Smooth muscle cell (in vitro differentiated cells): ENCODE measurements around the gene NAP1L4. TPM values are rescaled to one million over a fixed set of nuclear protein-coding genes. Genes with fewer than 3 reads are reported as not detected.

ENCODE experiments used
- DNase-seq: peaks from one replicate; lab custom pipeline; 2025; ENCODE audit not compliant: unreplicated experiment; lab: John Stamatoyannopoulos, UW
- H2AFZ ChIP-seq: fragments of 200-600 bp; sonication (generic); 2 replicates; pipeline ENCODE4 v1.6.0; 2016; ENCODE audit warnings: antibody characterized with exemption, low read depth, mild to moderate bottlenecking
- H3F3A ChIP-seq: fragments of 200-600 bp; sonication (generic); 2 replicates; pipeline ENCODE4 v1.6.0; 2017; ENCODE audit warnings: antibody characterized with exemption, low read depth
- H3K27ac ChIP-seq: fragments of 200-600 bp; sonication (generic); 2 replicates; pipeline ENCODE4 v1.5.1; 2016; ENCODE audit warnings: low read depth, mild to moderate bottlenecking
- H3K27me3 ChIP-seq: fragments of 200-600 bp; sonication (generic); 2 replicates; pipeline ENCODE4 v1.6.1; 2016; ENCODE audit warnings: low read depth, mild to moderate bottlenecking
- H3K36me3 ChIP-seq: fragments of 200-600 bp; sonication (generic); 2 replicates; pipeline ENCODE4 v1.5.1; 2016; ENCODE audit warnings: low read depth
- H3K4me1 ChIP-seq: fragments of 200-600 bp; sonication (generic); 2 replicates; pipeline ENCODE4 v1.5.1; 2016; ENCODE audit warnings: low read depth
- H3K4me2 ChIP-seq: fragments of 200-600 bp; sonication (generic); 2 replicates; pipeline ENCODE4 v1.6.0; 2016; ENCODE audit warnings: mild to moderate bottlenecking
- H3K4me3 ChIP-seq: fragments of 200-600 bp; sonication (generic); 2 replicates; pipeline ENCODE4 v1.5.1; 2016; ENCODE audit warnings: mild to moderate bottlenecking
- H3K79me2 ChIP-seq: fragments of 200-600 bp; sonication (generic); 2 replicates; pipeline ENCODE4 v1.6.0; 2016; ENCODE audit warnings: low read depth, mild to moderate bottlenecking
- H3K9ac ChIP-seq: fragments of 200-600 bp; sonication (generic); 2 replicates; pipeline ENCODE4 v1.6.0; 2016; ENCODE audit warnings: low read depth
- H3K9me3 ChIP-seq: fragments of 200-600 bp; sonication (generic); replicated peaks from 2 replicates; pipeline ENCODE4 v1.5.1; 2016; ENCODE audit warnings: low read depth
- H4K20me1 ChIP-seq: fragments of 200-600 bp; sonication (generic); 2 replicates; pipeline ENCODE4 v1.6.0; 2016; ENCODE audit warnings: low read depth
- CTCF ChIP-seq: fragments of 200-600 bp; sonication (generic); IDR thresholded peaks from 2 replicates; pipeline ENCODE4 v1.5.1; 2017; ENCODE audit warnings: borderline replicate concordance, mild to moderate bottlenecking, antibody characterized with exemption; ENCODE audit not compliant: insufficient read depth, poor library complexity, severe bottlenecking
- WGBS: methylation state at CpG from one replicate; pipeline ENCODE4 v1.1.7; 2016; ENCODE audit warnings: low lambda C conversion rate; 5-methylcytosine and 5-hydroxymethylcytosine counted together
- polyA plus RNA-seq: library from polyadenylated mRNA; unstranded; fragments of >200 nt; fragmentation: Nextera tagmentation; extraction: Ambion mirVana; gene quantifications from 2 replicates; pipeline ENCODE4 v1.2.1, GENCODE V29; 2016
- total RNA-seq: library from RNA; depleted of rRNA; stranded (reverse); fragments of >200 nt; gene quantifications from 2 replicates; pipeline ENCODE4 v1.2.3, GENCODE V29; 2014

Gene NAP1L4
- total and polyA plus RNA-seq, 2 experiments from 2014 or later, result 63.1 to 95.0 TPM

- Histone ChIP-seq H3K79me2 (peaks cover 2% of the 10 kb centered on the region), H4K20me1 (peaks cover 41% of the 10 kb centered on the region), H3K27me3 (no peaks in the 10 kb centered on the region), H3K9ac (no peak overlapping the region), H3K4me1 (peaks cover 16% of the 10 kb centered on the region), H3F3A (peaks cover 18% of the 10 kb centered on the region), H3K36me3 (peaks cover 3% of the 10 kb centered on the region), H2AFZ (no peak overlapping the region), H3K27ac (peak overlapping the region; percentile 64), H3K9me3 (no peaks in the 10 kb centered on the region), H3K4me2 (peak overlapping the region; percentile 74), H3K4me3 (no peak overlapping the region)
- TF ChIP-seq CTCF, result no peak
- WGBS, result 34% methylated on average over 16 of the region's 16 CpGs
- peak; percentile 55 for DNase-seq
These were observed 46.9 kb downstream of the NAP1L4 start for GRCh38 chr11:2945031-2945756.

DNA sequence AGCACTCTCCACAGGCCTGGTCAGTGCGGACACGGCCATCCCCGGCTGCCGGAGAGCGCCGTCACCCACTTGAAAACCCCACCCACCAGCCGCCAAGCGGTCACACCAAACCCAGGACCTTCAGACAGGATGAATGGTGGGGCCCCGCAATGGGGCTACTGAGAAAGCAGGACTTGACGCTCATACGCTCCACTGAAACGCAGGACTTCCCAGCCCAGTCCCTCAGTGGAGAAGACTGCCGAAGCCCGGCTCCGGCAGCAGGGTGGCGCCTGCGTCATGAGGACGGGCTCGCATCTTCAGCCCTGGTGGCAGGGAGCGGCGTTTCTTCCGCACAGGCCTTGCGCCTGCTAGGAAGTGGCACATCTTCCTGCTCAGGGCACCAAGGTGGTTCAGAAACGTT is 47.6 kb downstream of the NAP1L4 start:
- H3K9me3 ChIP-seq, result no peaks in the 10 kb centered on the region
- no peaks in the 10 kb centered on the region for H3K27me3 ChIP-seq
- no peak overlapping the region for H3K27ac ChIP-seq
- 98% methylated on average over 24 of the region's 24 CpGs for WGBS
- peaks cover 16% of the 10 kb centered on the region for H3K4me1 ChIP-seq
- H3K4me2 ChIP-seq, result no peak overlapping the region
- no peak overlapping the region for H3K9ac ChIP-seq
- peaks cover 3% of the 10 kb centered on the region for H3K36me3 ChIP-seq
- H3F3A ChIP-seq, result peaks cover 18% of the 10 kb centered on the region
- TF ChIP-seq CTCF, result no peak
- H3K4me3 ChIP-seq, result no peak overlapping the region
- no peaks in the 10 kb centered on the region for H3K79me2 ChIP-seq
- no peak overlapping the region for H2AFZ ChIP-seq
- no peak for DNase-seq
- H4K20me1 ChIP-seq, result peaks cover 41% of the 10 kb centered on the region

DNA sequence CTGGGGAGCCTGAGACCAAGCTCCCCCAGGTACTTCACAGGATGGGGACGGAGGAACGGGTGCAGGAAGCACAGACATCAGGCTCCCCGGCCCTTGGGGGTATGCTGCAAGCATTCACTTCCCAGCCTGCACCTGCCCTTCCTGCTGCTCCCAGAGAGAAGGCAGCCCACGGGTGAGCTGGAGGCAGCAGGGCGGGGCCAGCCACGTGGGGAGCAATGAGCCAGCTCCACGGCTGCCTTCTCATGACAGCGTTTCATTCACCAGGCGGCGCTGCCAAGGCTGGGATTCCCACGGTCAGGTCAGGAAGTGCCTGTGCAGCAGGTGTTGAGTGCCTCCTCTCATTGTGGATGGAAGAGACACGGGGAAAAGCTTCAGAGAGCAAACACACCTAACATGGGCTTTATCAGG is 48.4 kb downstream of the NAP1L4 start:
- H3K9me3 ChIP-seq, result no peaks in the 10 kb centered on the region
- H3K9ac ChIP-seq, result no peak overlapping the region
- H3K4me1 ChIP-seq, result peaks cover 16% of the 10 kb centered on the region
- no peak overlapping the region for H3K27ac ChIP-seq
- no peak for DNase-seq
- no peaks in the 10 kb centered on the region for H3K36me3 ChIP-seq
- no peaks in the 10 kb centered on the region for H3K79me2 ChIP-seq
- peaks cover 18% of the 10 kb centered on the region for H3F3A ChIP-seq
- no peak overlapping the region for H2AFZ ChIP-seq
- no peak for TF ChIP-seq CTCF
- H3K4me3 ChIP-seq, result no peak overlapping the region
- H3K4me2 ChIP-seq, result no peak overlapping the region
- 89% methylated on average over 12 of the region's 12 CpGs for WGBS
- peaks cover 41% of the 10 kb centered on the region for H4K20me1 ChIP-seq
- no peaks in the 10 kb centered on the region for H3K27me3 ChIP-seq
